GM12878 (cell line): ENCODE data around the gene CLDN7.

ENCODE experiments used
- BHLHE40 ChIP-seq, 2 experiments: fragments of 450-650 bp in 1 of 2; IDR thresholded peaks; 2 replicates each; pipeline ENCODE4 v1.6.1; 2011 to 2017; ENCODE audit warnings: low read depth in 2 of 2, borderline replicate concordance in 1 of 2, improper control_type of control experiment in 1 of 2, low read length in 1 of 2, mild to moderate bottlenecking in 1 of 2
- CREB1 ChIP-seq: IDR thresholded peaks from 2 replicates; pipeline ENCODE4 v1.6.1; 2012; ENCODE audit warnings: low read depth, mild to moderate bottlenecking, inconsistent platforms
- EP300 ChIP-seq, 2 experiments: fragments of 150-350 bp in 1 of 2; IDR thresholded peaks; 2 replicates each; pipeline ENCODE4 v1.6.1; 2011 to 2012; ENCODE audit warnings: low read depth in 2 of 2, low read length in 2 of 2, borderline replicate concordance in 1 of 2, improper control_type of control experiment in 1 of 2, inconsistent platforms in 1 of 2; ENCODE audit not compliant: control insufficient read depth in 1 of 2
- NBN ChIP-seq: fragments of 450-650 bp; IDR thresholded peaks from 2 replicates; pipeline ENCODE4 v1.6.1; 2016
- POLR2AphosphoS5 ChIP-seq: IDR thresholded peaks from 2 replicates; pipeline ENCODE4 v1.6.1; 2011; ENCODE audit warnings: mild to moderate bottlenecking, low read length, inconsistent platforms
- SUPT20H ChIP-seq: IDR thresholded peaks from 2 replicates; pipeline ENCODE4 v1.6.1; 2011; ENCODE audit warnings: low read depth, mild to moderate bottlenecking, low read length, moderate library complexity, borderline replicate concordance; ENCODE audit not compliant: control insufficient read depth
- YBX1 ChIP-seq: fragments of 450-650 bp; IDR thresholded peaks from 2 replicates; pipeline ENCODE4 v1.6.1; 2016; ENCODE audit warnings: antibody characterized with exemption
- TF ChIP-seq, protein P1 (sequence below): IDR thresholded peaks from 2 replicates; pipeline ENCODE4 v1.6.1; 2012; ENCODE audit warnings: mild to moderate bottlenecking, low read depth, low read length
- TF ChIP-seq, protein P2 (sequence below), 3 experiments: IDR thresholded peaks in 2 of 3; conservative IDR thresholded peaks in 1 of 3; 2 replicates each; pipeline ENCODE4 v1.5.1; 2011; ENCODE audit warnings: low read depth in 3 of 3, low read length in 3 of 3, mild to moderate bottlenecking in 3 of 3, control low read depth in 2 of 3, moderate library complexity in 2 of 3, inconsistent platforms in 1 of 3, mixed read lengths in 1 of 3; ENCODE audit not compliant: control insufficient read depth in 2 of 3, insufficient read depth in 1 of 3; ENCODE audit errors: extremely low read depth in 1 of 3

DNA sequence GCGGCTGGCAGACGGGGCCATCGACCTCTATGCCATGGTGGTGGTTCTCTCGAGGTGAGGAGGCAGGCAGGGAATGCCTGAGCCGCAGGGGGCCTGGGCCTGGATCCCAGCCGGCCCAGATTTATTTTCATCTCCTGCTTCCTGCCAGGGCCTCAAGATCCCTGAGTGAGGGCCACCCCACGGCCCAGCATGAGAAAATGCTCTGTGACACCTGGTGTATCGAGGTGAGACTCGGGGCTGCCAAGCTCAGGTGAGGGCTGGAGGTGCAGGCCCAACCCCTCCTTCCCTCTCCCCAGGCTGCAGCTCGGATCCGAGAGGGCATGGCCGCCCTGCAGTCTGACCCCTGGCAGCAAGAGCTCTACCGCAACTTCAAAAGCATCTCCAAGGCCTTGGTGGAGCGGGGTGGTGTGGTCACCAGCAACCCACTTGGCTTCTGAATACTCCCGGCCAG lies 37.6 kb downstream of the CLDN7 start:
- TF ChIP-seq, protein P1, sequence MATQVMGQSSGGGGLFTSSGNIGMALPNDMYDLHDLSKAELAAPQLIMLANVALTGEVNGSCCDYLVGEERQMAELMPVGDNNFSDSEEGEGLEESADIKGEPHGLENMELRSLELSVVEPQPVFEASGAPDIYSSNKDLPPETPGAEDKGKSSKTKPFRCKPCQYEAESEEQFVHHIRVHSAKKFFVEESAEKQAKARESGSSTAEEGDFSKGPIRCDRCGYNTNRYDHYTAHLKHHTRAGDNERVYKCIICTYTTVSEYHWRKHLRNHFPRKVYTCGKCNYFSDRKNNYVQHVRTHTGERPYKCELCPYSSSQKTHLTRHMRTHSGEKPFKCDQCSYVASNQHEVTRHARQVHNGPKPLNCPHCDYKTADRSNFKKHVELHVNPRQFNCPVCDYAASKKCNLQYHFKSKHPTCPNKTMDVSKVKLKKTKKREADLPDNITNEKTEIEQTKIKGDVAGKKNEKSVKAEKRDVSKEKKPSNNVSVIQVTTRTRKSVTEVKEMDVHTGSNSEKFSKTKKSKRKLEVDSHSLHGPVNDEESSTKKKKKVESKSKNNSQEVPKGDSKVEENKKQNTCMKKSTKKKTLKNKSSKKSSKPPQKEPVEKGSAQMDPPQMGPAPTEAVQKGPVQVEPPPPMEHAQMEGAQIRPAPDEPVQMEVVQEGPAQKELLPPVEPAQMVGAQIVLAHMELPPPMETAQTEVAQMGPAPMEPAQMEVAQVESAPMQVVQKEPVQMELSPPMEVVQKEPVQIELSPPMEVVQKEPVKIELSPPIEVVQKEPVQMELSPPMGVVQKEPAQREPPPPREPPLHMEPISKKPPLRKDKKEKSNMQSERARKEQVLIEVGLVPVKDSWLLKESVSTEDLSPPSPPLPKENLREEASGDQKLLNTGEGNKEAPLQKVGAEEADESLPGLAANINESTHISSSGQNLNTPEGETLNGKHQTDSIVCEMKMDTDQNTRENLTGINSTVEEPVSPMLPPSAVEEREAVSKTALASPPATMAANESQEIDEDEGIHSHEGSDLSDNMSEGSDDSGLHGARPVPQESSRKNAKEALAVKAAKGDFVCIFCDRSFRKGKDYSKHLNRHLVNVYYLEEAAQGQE: no peak
- TF ChIP-seq, protein P2, sequence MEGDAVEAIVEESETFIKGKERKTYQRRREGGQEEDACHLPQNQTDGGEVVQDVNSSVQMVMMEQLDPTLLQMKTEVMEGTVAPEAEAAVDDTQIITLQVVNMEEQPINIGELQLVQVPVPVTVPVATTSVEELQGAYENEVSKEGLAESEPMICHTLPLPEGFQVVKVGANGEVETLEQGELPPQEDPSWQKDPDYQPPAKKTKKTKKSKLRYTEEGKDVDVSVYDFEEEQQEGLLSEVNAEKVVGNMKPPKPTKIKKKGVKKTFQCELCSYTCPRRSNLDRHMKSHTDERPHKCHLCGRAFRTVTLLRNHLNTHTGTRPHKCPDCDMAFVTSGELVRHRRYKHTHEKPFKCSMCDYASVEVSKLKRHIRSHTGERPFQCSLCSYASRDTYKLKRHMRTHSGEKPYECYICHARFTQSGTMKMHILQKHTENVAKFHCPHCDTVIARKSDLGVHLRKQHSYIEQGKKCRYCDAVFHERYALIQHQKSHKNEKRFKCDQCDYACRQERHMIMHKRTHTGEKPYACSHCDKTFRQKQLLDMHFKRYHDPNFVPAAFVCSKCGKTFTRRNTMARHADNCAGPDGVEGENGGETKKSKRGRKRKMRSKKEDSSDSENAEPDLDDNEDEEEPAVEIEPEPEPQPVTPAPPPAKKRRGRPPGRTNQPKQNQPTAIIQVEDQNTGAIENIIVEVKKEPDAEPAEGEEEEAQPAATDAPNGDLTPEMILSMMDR (IDR thresholded peaks at IDR 0.05 in 2 of 3, conservative IDR thresholded peaks at IDR 0.05 in 1 of 3; ENCODE audit: control insufficient read depth in 2 of 3, extremely low read depth in 1 of 3, insufficient read depth in 1 of 3, low read depth in 3 of 3, low read length in 3 of 3): no peak
- TF ChIP-seq EP300 (IDR thresholded peaks at IDR 0.05; ENCODE audit: borderline replicate concordance in 1 of 2, control insufficient read depth in 1 of 2, low read depth in 2 of 2, low read length in 2 of 2) (no peak), CREB1 (no peak), YBX1 (no peak), POLR2AphosphoS5 (no peak), BHLHE40 (IDR thresholded peaks at IDR 0.05; ENCODE audit: borderline replicate concordance in 1 of 2, low read depth in 2 of 2, low read length in 1 of 2) (no peak), SUPT20H (no peak), NBN (no peak)
